GM18951 (cell line): ENCODE measurements around the gene LIPA.
"Not testable (repeated sequence)": the region's sequence is repeated elsewhere in the genome, so short reads cannot be mapped to it uniquely, and the experiment has no call there.

Experiments
- POLR2A ChIP-seq: IDR thresholded peaks from 4 replicates; pipeline ENCODE4 v1.6.1; 2011; ENCODE audit warnings: mild to moderate bottlenecking; ENCODE audit not compliant: insufficient read length, insufficient read depth; ENCODE audit errors: extremely low read depth
- in situ Hi-C: fragments of 300-500 bp; cut with MboI; formaldehyde crosslinking; loops from one replicate; pipeline ENCODE4 v1.12.0; 2022; ENCODE audit warnings: low sequenced_read_pairs, mixed read lengths, inconsistent platforms; ENCODE audit not compliant: unreplicated experiment

The LIPA gene

DNA sequence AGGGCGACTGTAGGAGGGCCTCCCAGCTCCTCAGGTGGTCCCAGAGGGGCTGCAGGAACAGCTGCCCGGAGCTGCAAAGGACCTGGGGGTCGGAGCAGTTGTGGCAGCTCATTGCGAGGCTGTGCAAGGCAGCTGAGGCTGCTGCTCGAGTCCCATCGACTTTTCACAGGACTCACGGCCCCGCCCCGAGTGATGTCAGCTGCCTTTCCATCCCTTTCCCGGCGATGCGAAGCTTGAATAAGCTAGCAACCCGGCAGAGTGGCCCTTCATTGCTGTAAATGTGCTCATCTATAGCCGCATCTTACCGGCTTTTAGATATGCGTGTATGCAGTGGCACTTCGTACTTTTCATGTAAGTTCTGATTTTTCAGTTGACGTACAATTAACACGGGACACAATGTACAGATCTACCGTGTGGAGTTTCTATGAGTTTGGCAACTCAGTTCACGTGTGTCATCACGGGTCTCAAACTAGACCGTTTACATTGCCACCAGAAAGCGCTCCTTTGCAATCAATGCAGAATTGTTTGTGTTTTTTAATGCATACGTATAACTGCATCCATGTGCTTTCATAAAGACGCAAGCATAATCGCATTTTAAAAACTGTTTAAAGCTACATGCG lies 44.3 kb downstream of the LIPA start, which contains the start of gene CH25H:
Gene CH25H (minus strand): TSS at position 137 of the 620 bp plus-strand sequence. CDS start 25 bp downstream, at position 112.
- TF ChIP-seq POLR2A = no peak
- in situ Hi-C loops = loop anchor here (5.0 kb wide), 1 partner anchor 175 kb away; no protein-coding TSS in a partner anchor

DNA sequence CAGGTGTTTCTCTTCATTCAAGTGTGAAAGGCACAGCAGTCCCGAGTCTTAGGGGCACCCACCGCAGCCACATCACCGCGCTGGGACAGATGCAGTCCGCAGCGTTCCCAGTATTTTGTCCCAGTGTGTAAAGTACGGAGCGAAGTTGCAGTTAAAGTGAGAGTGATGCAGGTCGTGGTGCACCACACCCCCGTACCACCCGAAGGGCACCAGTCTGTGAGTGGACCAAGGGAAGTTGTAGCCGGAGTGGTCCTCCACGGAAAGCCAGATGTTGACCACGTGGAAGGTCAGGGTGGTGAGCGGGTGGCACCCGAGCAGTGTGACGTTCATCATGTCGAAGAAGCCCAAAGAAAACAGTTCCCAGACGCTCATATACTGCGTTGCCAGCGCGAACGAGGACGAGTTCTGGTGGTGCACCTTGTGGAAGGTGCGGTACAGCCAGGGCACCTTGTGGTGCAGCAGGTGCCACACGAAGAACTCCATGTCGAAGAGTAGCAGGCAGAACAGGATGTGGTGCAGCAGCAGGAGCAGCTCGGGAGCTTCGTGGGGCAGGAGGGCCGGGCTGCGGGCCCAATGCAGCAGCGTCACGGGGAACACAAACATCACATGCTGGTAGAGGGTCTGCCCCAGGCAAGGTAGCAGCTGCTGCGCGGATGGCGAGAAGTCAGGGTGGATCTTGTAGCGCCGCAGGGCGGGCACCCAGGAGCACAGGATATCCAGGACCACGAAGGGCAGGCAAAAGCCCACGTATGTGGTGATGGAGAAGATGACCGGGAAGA lies 45.0 kb downstream of the LIPA start:
- no peak for TF ChIP-seq POLR2A
- in situ Hi-C loops = loop anchor here (5.0 kb wide), 1 partner anchor 174 kb away; no protein-coding TSS in a partner anchor

- in situ Hi-C loops = loop anchor here (5.0 kb wide), 1 partner anchor 172 kb away; no protein-coding TSS in a partner anchor
- TF ChIP-seq POLR2A = no peak
These were observed 46.9 kb downstream of the LIPA start for GRCh38 chr10:89204621-89205185.

- no peak for TF ChIP-seq POLR2A
- in situ Hi-C loops = no loop called here
These were observed 48.3 kb downstream of the LIPA start for GRCh38 chr10:89203237-89203636.

- in situ Hi-C loops = no loop called here
These were observed 49.5 kb downstream of the LIPA start for GRCh38 chr10:89202033-89202425.

GRCh38 chr10:89201345-89202032 lies 50.1 kb downstream of the LIPA start:
- in situ Hi-C loops = no loop called here
- no peak for TF ChIP-seq POLR2A

More at GRCh38 chr10:89202033-89202425, 49.5 kb downstream of the LIPA start:
- no peak for TF ChIP-seq POLR2A

DNA sequence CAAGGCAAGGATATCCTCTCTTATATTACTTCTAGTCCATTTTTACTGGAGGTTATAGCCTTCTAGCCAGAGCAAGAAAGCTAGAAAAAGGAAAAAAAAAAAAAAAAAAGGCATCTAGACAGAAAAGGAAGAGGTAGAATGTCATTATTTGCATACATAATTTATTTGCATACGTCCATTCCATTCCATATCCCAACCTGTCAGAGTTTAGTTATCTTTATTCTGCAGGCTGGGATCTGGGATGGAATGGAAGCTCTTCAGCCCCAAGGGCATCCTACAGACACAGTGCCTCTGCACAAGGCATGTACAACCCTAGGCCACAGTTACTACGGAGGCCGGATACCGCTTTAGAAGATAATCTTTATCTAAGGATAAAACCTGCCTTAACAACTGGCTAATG lies 54.1 kb downstream of the LIPA start:
- in situ Hi-C loops = no loop called here
- no peak for TF ChIP-seq POLR2A

GRCh38 chr10:89191301-89191700 lies 60.3 kb downstream of the LIPA start:
- in situ Hi-C loops = not testable (repeated sequence)

DNA sequence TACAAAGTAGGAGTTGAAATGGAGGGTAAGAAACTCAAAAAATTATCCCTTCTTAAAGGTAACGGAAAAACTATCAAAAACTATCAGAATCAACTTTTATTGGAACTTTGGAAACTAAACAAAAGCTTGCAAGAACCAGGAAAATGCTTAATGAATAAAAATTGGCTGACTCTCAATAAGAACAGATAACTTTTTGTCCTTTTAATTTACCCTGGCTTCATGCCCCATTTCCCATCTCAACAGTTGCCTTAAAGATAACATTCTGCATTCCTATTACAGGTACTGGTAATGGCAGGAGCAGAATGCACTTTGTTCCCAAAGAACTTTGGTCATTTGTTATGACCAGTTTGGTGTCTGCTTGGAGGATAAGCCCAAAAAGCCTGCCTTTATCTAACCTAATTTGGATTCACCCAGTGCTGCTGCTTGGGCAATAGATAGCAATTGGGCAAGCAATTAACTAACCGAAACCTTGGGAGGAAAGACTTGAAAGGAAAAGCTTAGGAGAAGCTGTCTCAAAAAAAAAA lies 62.3 kb downstream of the LIPA start:
- in situ Hi-C loops = no loop called here
- TF ChIP-seq POLR2A = no peak

GRCh38 chr10:89185658-89186057 lies 65.9 kb downstream of the LIPA start:
- TF ChIP-seq POLR2A = no peak
- in situ Hi-C loops = no loop called here

DNA sequence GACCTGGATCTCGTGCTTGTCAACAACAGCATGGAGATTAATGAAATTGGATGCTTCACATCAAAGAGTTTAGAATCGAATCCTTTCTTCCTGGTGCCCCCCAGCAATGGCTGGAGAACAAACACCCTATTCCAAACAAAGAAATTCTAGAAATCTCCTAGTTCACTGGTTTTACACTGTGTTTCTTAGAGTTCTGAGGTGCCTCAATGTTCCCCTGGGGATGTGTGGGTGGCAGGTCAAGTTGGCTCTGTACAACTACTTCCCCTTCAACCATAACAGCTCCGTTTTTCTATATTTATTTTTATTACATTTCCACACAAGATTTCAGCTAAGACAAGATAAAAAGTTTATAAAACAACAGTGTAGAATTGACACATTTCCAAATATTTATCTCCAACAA lies 66.9 kb downstream of the LIPA start:
- TF ChIP-seq POLR2A = no peak

GRCh38 chr10:89183571-89183970 lies 68.0 kb downstream of the LIPA start:
- no peak for TF ChIP-seq POLR2A
- in situ Hi-C loops = no loop called here

More for the DNA sequence above, 66.9 kb downstream of the LIPA start:
- in situ Hi-C loops = no loop called here

DNA sequence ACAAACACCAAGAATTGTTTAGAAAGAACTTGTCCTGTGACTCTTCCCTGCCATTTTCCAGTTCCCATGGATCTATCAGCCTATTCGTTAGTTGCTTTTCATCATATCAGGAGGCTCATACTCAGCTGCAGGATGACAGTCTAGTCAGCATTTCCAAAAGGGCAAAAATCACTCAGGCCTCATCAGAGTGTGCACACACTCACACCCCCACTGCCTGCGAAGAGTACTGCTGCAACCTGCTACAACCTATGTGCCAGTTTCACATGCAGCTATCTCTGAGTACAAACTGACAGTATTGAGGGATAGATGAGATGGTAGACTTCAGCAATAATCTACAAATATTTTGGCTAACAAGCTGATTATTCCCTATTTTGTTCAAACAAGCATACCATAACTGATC lies 68.7 kb downstream of the LIPA start:
- in situ Hi-C loops = no loop called here

More for the DNA sequence above, 68.7 kb downstream of the LIPA start:
- no peak for TF ChIP-seq POLR2A
